Motor neuron (in vitro differentiated cells): Measurements from ENCODE around the gene FILIP1L. TPM values are rescaled to one million over a fixed set of nuclear protein-coding genes. Genes with fewer than 3 reads are reported as not detected.
A peak's percentile ranks its signal among the peaks of the same experiment; 100 is the strongest.

Experiments used
- ATAC-seq, 8 experiments: fragments of 200-7000 bp; cut with Tn5 transposase; replicated peaks in 6 of 8; 2 replicates each; pipeline ENCODE4 v1.8.0; 2021; ENCODE audit warnings: mild to moderate bottlenecking in 8 of 8, moderate library complexity in 8 of 8
- H3K27ac ChIP-seq, 2 donors: fragments of 250-450 bp; sonication (Bioruptor Pico); 2 replicates each; pipeline ENCODE4 v1.9.0; 2021; ENCODE audit warnings: antibody characterized with exemption in 2 of 2, mild to moderate bottlenecking in 2 of 2, moderate library complexity in 1 of 2
- H3K4me1 ChIP-seq, 2 donors: fragments of 250-450 bp; sonication (Bioruptor Pico); replicated peaks in 1 of 2; 2 replicates each; pipeline ENCODE4 v1.6.1; 2021; ENCODE audit warnings: antibody characterized with exemption in 2 of 2, mild to moderate bottlenecking in 2 of 2, moderate library complexity in 1 of 2
- H3K4me3 ChIP-seq, 5 donors: fragments of 250-450 bp; sonication (Bioruptor Pico); 2 replicates each; pipeline ENCODE4 v1.9.0; 2021; ENCODE audit warnings: antibody characterized with exemption in 5 of 5, mild to moderate bottlenecking in 5 of 5, moderate library complexity in 4 of 5
- WGBS, 10 experiments: fragments of 450-650 bp; shearing (Covaris generic); methylation state at CpG; one replicate each; pipeline ENCODE4 v1.0.0; 2022; 5-methylcytosine and 5-hydroxymethylcytosine counted together
- in situ Hi-C, 9 experiments: fragments of 400-800 bp; cut with MboI; loops; one replicate each; pipeline ENCODE4 v1.15.0; 2021; ENCODE audit warnings: low sequenced_read_pairs in 9 of 9, low pct_unique_long_range_greater_than_20kb in 2 of 9; ENCODE audit not compliant: unreplicated experiment in 9 of 9
- total RNA-seq, 8 experiments: library from RNA; unstranded; fragments of 300-600 nt; gene quantifications; 2 replicates each; pipeline versions ENCODE4 v1.2.3 to v1.2.4, GENCODE V29; 2022

FILIP1L gene
- total RNA-seq, 8 experiments from 2014 or later = 2.2 to 31.1 (median 6.3) TPM

GRCh38 chr3:100120012-100120411 lies 5.7 kb upstream of the FILIP1L start:
- no peak for ATAC-seq
- Histone ChIP-seq H3K4me3 (no peak overlapping the region), H3K27ac (no peak overlapping the region), H3K4me1 (peaks cover 10 to 14% of the 10 kb centered on the region in 2 donors)
- WGBS, 10 experiments = 0 to 100% (median 80%) methylated on average over 1 of the region's 1 CpG; no CpG with 5 or more reads in 1 of the 10 experiments
- in situ Hi-C loops = no loop called here

- WGBS, 10 experiments = 68 to 100% (median 93%) methylated on average over 1 to 4 of the region's 4 CpGs
- ATAC-seq = no peak
- Histone ChIP-seq H3K4me3 (no peak overlapping the region), H3K27ac (no peak overlapping the region), H3K4me1 (peaks cover 8 to 10% of the 10 kb centered on the region in 2 donors)
- in situ Hi-C loops = no loop called here
Measured at GRCh38 chr3:100117093-100117492, 2.8 kb upstream of the FILIP1L start.

- in situ Hi-C loops = no loop called here
- Histone ChIP-seq H3K4me1 (peaks cover 6 to 10% of the 10 kb centered on the region in 2 donors), H3K27ac (no peak overlapping the region), H3K4me3 (no peak overlapping the region)
- 60 to 100% (median 91%) methylated on average over 1 to 7 of the region's 7 CpGs; no CpG with 5 or more reads in 2 of the 10 experiments for WGBS, 10 experiments
- ATAC-seq = peak in 1 of 8 experiments; percentile 15
Measured at GRCh38 chr3:100113723-100114412, 433 bp downstream of the FILIP1L start.

- Histone ChIP-seq H3K4me1 (peaks cover 6 to 19% of the 10 kb centered on the region in 2 donors), H3K27ac (no peak overlapping the region), H3K4me3 (no peak overlapping the region)
- in situ Hi-C loops = no loop called here
- ATAC-seq = no peak
- 0 to 100% (median 67%) methylated on average over 1 of the region's 1 CpG; no CpG with 5 or more reads in 5 of the 10 experiments for WGBS, 10 experiments
Measured at GRCh38 chr3:100111728-100112127, 2.6 kb downstream of the FILIP1L start.

GRCh38 chr3:100110162-100110561 lies 4.1 kb downstream of the FILIP1L start:
- in situ Hi-C loops = no loop called here
- 38 to 100% (median 100%) methylated on average over 1 of the region's 1 CpG; no CpG with 5 or more reads in 3 of the 10 experiments for WGBS, 10 experiments
- ATAC-seq = peak in 2 of 8 experiments; percentile 41 to 65
- H3K4me3 ChIP-seq = no peak overlapping the region
- H3K4me1 ChIP-seq = peaks cover 21 to 34% of the 10 kb centered on the region in 2 donors
- H3K27ac ChIP-seq = no peak overlapping the region

- H3K27ac ChIP-seq = no peak overlapping the region
- no peak for ATAC-seq
- no peak overlapping the region for H3K4me3 ChIP-seq
- H3K4me1 ChIP-seq = peaks cover 24 to 27% of the 10 kb centered on the region in 2 donors
- 70 to 97% (median 89%) methylated on average over 2 to 7 of the region's 7 CpGs for WGBS, 10 experiments
- in situ Hi-C loops = no loop called here
Measured at GRCh38 chr3:100108464-100109079, 5.7 kb downstream of the FILIP1L start.

GRCh38 chr3:100107221-100107814 lies 7.0 kb downstream of the FILIP1L start:
- in situ Hi-C loops = no loop called here
- Histone ChIP-seq H3K27ac (no peak overlapping the region), H3K4me3 (no peak overlapping the region), H3K4me1 (peaks cover 27% of the 10 kb centered on the region in 2 donors)
- ATAC-seq = no peak
- WGBS, 10 experiments = 34 to 92% (median 78%) methylated on average over 2 to 4 of the region's 4 CpGs; no CpG with 5 or more reads in 1 of the 10 experiments

GRCh38 chr3:100106531-100107141 lies 7.7 kb downstream of the FILIP1L start:
- no peak for ATAC-seq
- in situ Hi-C loops = no loop called here
- Histone ChIP-seq H3K27ac (no peak overlapping the region), H3K4me1 (peaks cover 27% of the 10 kb centered on the region in 2 donors), H3K4me3 (no peak overlapping the region)

- ATAC-seq = peak in 5 of 8 experiments; percentile 16 to 67 (median 36)
- in situ Hi-C loops = no loop called here
- H3K4me3 ChIP-seq = no peak overlapping the region
- no peak overlapping the region for H3K27ac ChIP-seq
- H3K4me1 ChIP-seq = peaks cover 27% of the 10 kb centered on the region in 2 donors
Measured at GRCh38 chr3:100106094-100106493, 8.2 kb downstream of the FILIP1L start.

GRCh38 chr3:100105501-100105900 lies 8.8 kb downstream of the FILIP1L start:
- 33 to 100% (median 80%) methylated on average over 1 of the region's 1 CpG; no CpG with 5 or more reads in 3 of the 10 experiments for WGBS, 10 experiments
- peaks cover 27% of the 10 kb centered on the region in 2 donors for H3K4me1 ChIP-seq
- ATAC-seq = no peak
- in situ Hi-C loops = no loop called here
- H3K27ac ChIP-seq = no peak overlapping the region
- no peak overlapping the region for H3K4me3 ChIP-seq

GRCh38 chr3:100104817-100105413 lies 9.4 kb downstream of the FILIP1L start:
- H3K27ac ChIP-seq = no peak overlapping the region
- no peak for ATAC-seq
- in situ Hi-C loops = no loop called here
- H3K4me3 ChIP-seq = no peak overlapping the region
- H3K4me1 ChIP-seq = peaks cover 27% of the 10 kb centered on the region in 2 donors

GRCh38 chr3:100104442-100104798 lies 9.9 kb downstream of the FILIP1L start:
- WGBS, 10 experiments = 48 to 100% (median 83%) methylated on average over 1 to 2 of the region's 2 CpGs; no CpG with 5 or more reads in 2 of the 10 experiments
- no peak for ATAC-seq
- H3K4me1 ChIP-seq = peaks cover 27% of the 10 kb centered on the region in 2 donors
- no peak overlapping the region for H3K4me3 ChIP-seq
- no peak overlapping the region for H3K27ac ChIP-seq
- in situ Hi-C loops = no loop called here
